ENCODE results near the gene RELL1. TPM values are rescaled to one million over a fixed set of nuclear protein-coding genes. Genes with fewer than 3 reads are reported as not detected.

RELL1 gene
- total RNA-seq, 1 donor, result 61.2 TPM

DNA sequence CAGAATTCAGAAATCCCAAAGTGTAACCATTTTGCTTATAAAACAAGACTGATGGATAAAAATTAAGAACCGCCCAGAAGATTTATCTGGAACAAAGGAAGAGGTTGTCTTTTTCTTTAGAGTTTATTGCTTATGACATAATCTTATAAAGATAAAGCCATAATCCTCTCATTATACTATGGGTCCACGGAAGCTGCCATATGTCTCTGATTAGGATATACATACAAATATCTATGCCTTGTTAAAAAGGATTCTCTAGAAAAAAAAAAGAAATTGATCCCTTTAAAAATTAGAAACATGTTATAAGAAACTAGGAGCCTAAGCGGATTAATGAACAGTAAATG, 70.5 kb downstream of the RELL1 start:
- Histone ChIP-seq H3K27me3 (ENCODE audit: insufficient read depth, low read length) (no peaks in the 10 kb centered on the region), H3K4me3 (ENCODE audit: insufficient read depth, low read length) (no peak overlapping the region), H3K79me2 (ENCODE audit: insufficient read depth, low read length) (no peaks in the 10 kb centered on the region), H3K4me2 (ENCODE audit: insufficient read depth, low read length) (no peak overlapping the region), H3K9me3 (ENCODE audit: low read depth, low read length) (no peaks in the 10 kb centered on the region), H2AFZ (ENCODE audit: low read length) (no peak overlapping the region), H3K27ac (ENCODE audit: low read depth, low read length) (no peak overlapping the region), H3K4me1 (ENCODE audit: insufficient read depth, low read length) (no peaks in the 10 kb centered on the region), H3K36me3 (ENCODE audit: insufficient read depth, low read length) (no peaks in the 10 kb centered on the region), H4K20me1 (ENCODE audit: insufficient read depth, low read length) (no peaks in the 10 kb centered on the region)
- TF ChIP-seq, protein P1, sequence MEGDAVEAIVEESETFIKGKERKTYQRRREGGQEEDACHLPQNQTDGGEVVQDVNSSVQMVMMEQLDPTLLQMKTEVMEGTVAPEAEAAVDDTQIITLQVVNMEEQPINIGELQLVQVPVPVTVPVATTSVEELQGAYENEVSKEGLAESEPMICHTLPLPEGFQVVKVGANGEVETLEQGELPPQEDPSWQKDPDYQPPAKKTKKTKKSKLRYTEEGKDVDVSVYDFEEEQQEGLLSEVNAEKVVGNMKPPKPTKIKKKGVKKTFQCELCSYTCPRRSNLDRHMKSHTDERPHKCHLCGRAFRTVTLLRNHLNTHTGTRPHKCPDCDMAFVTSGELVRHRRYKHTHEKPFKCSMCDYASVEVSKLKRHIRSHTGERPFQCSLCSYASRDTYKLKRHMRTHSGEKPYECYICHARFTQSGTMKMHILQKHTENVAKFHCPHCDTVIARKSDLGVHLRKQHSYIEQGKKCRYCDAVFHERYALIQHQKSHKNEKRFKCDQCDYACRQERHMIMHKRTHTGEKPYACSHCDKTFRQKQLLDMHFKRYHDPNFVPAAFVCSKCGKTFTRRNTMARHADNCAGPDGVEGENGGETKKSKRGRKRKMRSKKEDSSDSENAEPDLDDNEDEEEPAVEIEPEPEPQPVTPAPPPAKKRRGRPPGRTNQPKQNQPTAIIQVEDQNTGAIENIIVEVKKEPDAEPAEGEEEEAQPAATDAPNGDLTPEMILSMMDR (IDR thresholded peaks at IDR 0.05; ENCODE audit: extremely low read depth, low read depth, low read length), result no peak
- DNase-seq (ENCODE audit: insufficient read length, low spot score, missing footprints), result no peak

DNA sequence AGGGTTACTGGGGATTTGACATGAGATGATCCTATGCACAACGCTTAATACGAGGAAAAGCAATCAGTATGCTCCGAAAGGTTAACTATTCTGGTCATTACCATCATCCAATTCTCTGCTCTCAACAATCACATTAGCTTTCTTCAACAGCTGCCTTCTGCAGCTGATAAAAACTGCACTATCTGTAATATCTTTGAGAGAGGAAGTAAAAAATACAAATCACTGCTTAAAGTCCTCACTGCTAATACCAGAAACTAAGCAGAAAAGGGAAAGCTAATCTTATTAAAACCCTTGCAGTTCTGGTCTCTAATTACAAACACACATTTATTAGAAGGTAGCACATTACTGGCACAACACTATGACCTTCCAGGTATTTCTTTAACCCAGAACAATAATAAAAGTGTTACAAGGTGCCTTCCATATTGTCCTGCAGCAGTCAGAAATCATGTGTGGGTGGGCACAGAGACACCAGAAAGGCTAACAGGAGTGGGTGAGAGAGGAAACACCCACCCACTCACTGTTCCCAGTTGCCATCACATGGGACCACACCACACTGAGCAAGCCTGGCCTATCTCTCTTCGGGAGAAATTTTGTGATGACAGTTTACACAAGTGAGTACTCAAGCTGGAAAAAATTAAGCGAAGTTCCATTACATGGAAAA, 71.0 kb downstream of the RELL1 start:
- DNase-seq (ENCODE audit: insufficient read length, low spot score, missing footprints), result no peak
- no peaks in the 10 kb centered on the region for H3K27me3 ChIP-seq (ENCODE audit: insufficient read depth, low read length)
- no peak overlapping the region for H3K4me3 ChIP-seq (ENCODE audit: insufficient read depth, low read length)
- H3K4me1 ChIP-seq (ENCODE audit: insufficient read depth, low read length), result no peaks in the 10 kb centered on the region
- H2AFZ ChIP-seq (ENCODE audit: low read length), result no peak overlapping the region
- H3K36me3 ChIP-seq (ENCODE audit: insufficient read depth, low read length), result no peaks in the 10 kb centered on the region
- no peaks in the 10 kb centered on the region for H3K9me3 ChIP-seq (ENCODE audit: low read depth, low read length)
- H4K20me1 ChIP-seq (ENCODE audit: insufficient read depth, low read length), result no peaks in the 10 kb centered on the region
- H3K79me2 ChIP-seq (ENCODE audit: insufficient read depth, low read length), result no peaks in the 10 kb centered on the region
- no peak overlapping the region for H3K4me2 ChIP-seq (ENCODE audit: insufficient read depth, low read length)
- TF ChIP-seq, protein P1 (IDR thresholded peaks at IDR 0.05; ENCODE audit: extremely low read depth, low read depth, low read length), result no peak
- H3K27ac ChIP-seq (ENCODE audit: low read depth, low read length), result no peak overlapping the region

DNA sequence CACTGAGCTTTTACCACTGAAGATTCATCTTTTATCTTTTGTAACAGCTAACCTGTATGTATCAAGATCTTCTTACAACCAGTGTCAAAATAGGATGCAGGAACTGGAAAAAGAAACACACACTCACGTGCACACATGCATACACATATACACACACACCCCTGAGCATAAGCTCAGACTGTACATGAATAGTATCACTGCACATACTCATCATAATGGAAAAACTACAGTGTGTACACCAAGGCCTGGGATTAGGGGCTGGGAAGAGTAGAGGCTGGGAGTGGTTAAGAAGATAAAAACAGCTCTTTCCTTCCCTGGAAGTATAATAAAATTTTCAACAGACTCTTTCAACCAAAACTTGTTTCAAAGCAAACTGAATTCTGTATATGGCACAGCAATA, 73.4 kb downstream of the RELL1 start:
- Histone ChIP-seq H3K27ac (ENCODE audit: low read depth, low read length) (no peak overlapping the region), H3K4me1 (ENCODE audit: insufficient read depth, low read length) (no peaks in the 10 kb centered on the region), H3K4me3 (ENCODE audit: insufficient read depth, low read length) (no peak overlapping the region), H3K27me3 (ENCODE audit: insufficient read depth, low read length) (no peaks in the 10 kb centered on the region), H3K9me3 (ENCODE audit: low read depth, low read length) (no peaks in the 10 kb centered on the region), H3K4me2 (ENCODE audit: insufficient read depth, low read length) (no peak overlapping the region), H4K20me1 (ENCODE audit: insufficient read depth, low read length) (no peaks in the 10 kb centered on the region), H3K79me2 (ENCODE audit: insufficient read depth, low read length) (no peaks in the 10 kb centered on the region), H2AFZ (ENCODE audit: low read length) (no peak overlapping the region), H3K36me3 (ENCODE audit: insufficient read depth, low read length) (no peaks in the 10 kb centered on the region)
- DNase-seq (ENCODE audit: insufficient read length, low spot score, missing footprints), result no peak
- TF ChIP-seq, protein P1 (IDR thresholded peaks at IDR 0.05; ENCODE audit: extremely low read depth, low read depth, low read length), result no peak

DNA sequence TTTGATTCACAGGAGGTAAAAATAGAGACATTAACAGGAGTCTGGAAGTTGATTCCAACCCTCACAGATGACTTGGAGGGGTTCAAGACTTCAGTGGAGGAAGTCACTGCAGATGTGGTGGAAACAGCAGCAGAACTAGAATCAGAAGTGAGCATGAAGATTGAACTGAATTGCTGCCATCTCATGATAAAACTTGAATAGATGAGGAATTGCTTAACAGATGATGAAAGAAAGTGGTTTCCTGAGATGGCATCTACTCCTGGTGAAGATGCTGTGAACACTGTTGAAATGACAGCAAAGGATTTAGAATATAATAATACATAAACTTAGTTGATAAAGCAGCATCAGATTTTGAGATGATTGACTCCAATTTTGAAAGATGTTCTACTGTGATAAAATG, 76.5 kb downstream of the RELL1 start:
- Histone ChIP-seq H3K79me2 (ENCODE audit: insufficient read depth, low read length) (no peaks in the 10 kb centered on the region), H3K4me2 (ENCODE audit: insufficient read depth, low read length) (no peak overlapping the region), H2AFZ (ENCODE audit: low read length) (no peak overlapping the region), H3K9me3 (ENCODE audit: low read depth, low read length) (no peaks in the 10 kb centered on the region), H4K20me1 (ENCODE audit: insufficient read depth, low read length) (no peaks in the 10 kb centered on the region), H3K4me1 (ENCODE audit: insufficient read depth, low read length) (no peaks in the 10 kb centered on the region), H3K36me3 (ENCODE audit: insufficient read depth, low read length) (no peaks in the 10 kb centered on the region), H3K27me3 (ENCODE audit: insufficient read depth, low read length) (no peaks in the 10 kb centered on the region), H3K4me3 (ENCODE audit: insufficient read depth, low read length) (no peak overlapping the region), H3K27ac (ENCODE audit: low read depth, low read length) (no peak overlapping the region)
- no peak for DNase-seq (ENCODE audit: insufficient read length, low spot score, missing footprints)
- TF ChIP-seq, protein P1 (IDR thresholded peaks at IDR 0.05; ENCODE audit: extremely low read depth, low read depth, low read length), result no peak
